K562 (cell line): ENCODE data around the gene MAB21L4. TPM values are rescaled to one million over a fixed set of nuclear protein-coding genes. Genes with fewer than 3 reads are reported as not detected.
A peak's percentile ranks its signal among the peaks of the same experiment; 100 is the strongest.

Experiments
- ATAC-seq: fragments of 200-7000 bp; cut with Tn5 transposase; 3 replicates; pipeline ENCODE4 v1.9.1; 2020; ENCODE audit warnings: moderate library complexity
- BruUV-seq: library from RNA; stranded (reverse); fragments of 400-500 nt; replicated peaks from 2 replicates; lab custom pipeline; 2021; lab: Mats Ljungman, UMichigan
- CTCF ChIA-PET: fragments of 300-600 bp; formaldehyde crosslinking; extraction: SDS; loops from one replicate; lab custom pipeline; 2021; ENCODE audit warnings: low intra/inter-chr PET ratio; lab: Yijun Ruan, JAX
- POLR2A ChIA-PET: fragments of 300-600, 350-650 bp; sonication (Branson Sonifier 250); formaldehyde crosslinking; extraction: SDS; loops from one replicate; lab custom pipeline; 2021; ENCODE audit warnings: antibody characterized with exemption, inconsistent platforms; lab: Yijun Ruan, JAX
- DNase-seq, 4 experiments: peaks; one replicate each; pipeline versions ENCODE4 v3.0.0 to v3.0.0-alpha.2; 2011 to 2018; ENCODE audit warnings: low spot score in 3 of 4, mixed read lengths in 3 of 4; ENCODE audit errors: extremely low read depth in 1 of 4
- FAIRE-seq: peaks from 2 replicates; lab custom pipeline; 2011; peaks lifted over from hg19 to GRCh38; lab: Jason Lieb, UNC
- H2AFZ ChIP-seq: 2 replicates; pipeline ENCODE4 v1.6.0; 2011; ENCODE audit warnings: low read depth, low read length, control low read depth, inconsistent platforms
- H3K27ac ChIP-seq: fragments of 200-600 bp; 3 replicates; pipeline ENCODE4 v1.8.0; 2011; ENCODE audit warnings: low read depth, mild to moderate bottlenecking, control low read depth, inconsistent platforms, low read length, moderate library complexity, mixed read lengths; ENCODE audit errors: extremely low read depth
- H3K27me3 ChIP-seq, 2 experiments: fragments of 300-600 bp in 1 of 2; 2 replicates in 1 of 2; 3 replicates in 1 of 2; pipeline versions ENCODE4 v1.6.0 to v1.8.0; 2011; ENCODE audit warnings: inconsistent platforms in 2 of 2, low read length in 2 of 2, mild to moderate bottlenecking in 1 of 2, mixed read lengths in 1 of 2, moderate library complexity in 1 of 2; ENCODE audit not compliant: control insufficient read depth in 2 of 2, insufficient read depth in 2 of 2
- H3K36me3 ChIP-seq: fragments of 300-600 bp; 3 replicates; pipeline ENCODE4 v1.8.0; 2011; ENCODE audit warnings: mild to moderate bottlenecking, low read length, inconsistent platforms; ENCODE audit not compliant: control insufficient read depth, insufficient read depth
- H3K4me1 ChIP-seq, 2 experiments: fragments of 200-600 bp in 1 of 2; replicated peaks in 1 of 2; 2 replicates in 1 of 2; 3 replicates in 1 of 2; pipeline versions ENCODE4 v1.5.1 to v1.8.0; 2011; ENCODE audit warnings: inconsistent platforms in 2 of 2, low read length in 2 of 2, mild to moderate bottlenecking in 1 of 2, mixed read lengths in 1 of 2, moderate library complexity in 1 of 2; ENCODE audit not compliant: control insufficient read depth in 2 of 2, insufficient read depth in 2 of 2
- H3K4me2 ChIP-seq: 2 replicates; pipeline ENCODE4 v1.6.1; 2011; ENCODE audit warnings: low read length, control low read depth, inconsistent platforms, mixed read lengths; ENCODE audit not compliant: insufficient read depth
- H3K4me3 ChIP-seq: fragments of 200-600 bp; sonication (generic), shearing (Covaris generic); 2 replicates; pipeline ENCODE4 v1.5.1; 2016; ENCODE audit warnings: control low read depth, inconsistent platforms
- H3K79me2 ChIP-seq: fragments of 200-600 bp; 3 replicates; pipeline ENCODE4 v1.8.0; 2011; ENCODE audit warnings: low read length, inconsistent platforms; ENCODE audit not compliant: control insufficient read depth, insufficient read depth
- H3K9ac ChIP-seq, 2 experiments: 2 replicates each; pipeline versions ENCODE4 v1.6.0 to v1.6.1; 2011; ENCODE audit warnings: low read depth in 2 of 2, low read length in 2 of 2, control low read depth in 1 of 2, inconsistent platforms in 1 of 2, mild to moderate bottlenecking in 1 of 2, mixed read lengths in 1 of 2; ENCODE audit not compliant: insufficient read depth in 1 of 2
- H3K9me1 ChIP-seq: one replicate; pipeline ENCODE4 v1.6.0; 2011; ENCODE audit warnings: inconsistent platforms, mild to moderate bottlenecking, low read length, moderate library complexity; ENCODE audit not compliant: control insufficient read depth, insufficient read depth
- H3K9me3 ChIP-seq: replicated peaks from 2 replicates; pipeline ENCODE4 v1.5.1; 2011; ENCODE audit warnings: low read depth, low read length, inconsistent platforms; ENCODE audit not compliant: control insufficient read depth, insufficient read depth
- H4K20me1 ChIP-seq: replicated peaks from 2 replicates; pipeline ENCODE4 v1.6.1; 2011; ENCODE audit warnings: low read length, inconsistent platforms, mixed read lengths; ENCODE audit not compliant: control insufficient read depth, insufficient read depth
- ARNT ChIP-seq, 2 experiments: fragments of 450-650 bp; IDR thresholded peaks; 2 replicates each; pipeline ENCODE4 v1.6.1; 2016; ENCODE audit warnings: mild to moderate bottlenecking in 1 of 2
- CBFA2T2 ChIP-seq: fragments of 450-650 bp; conservative IDR thresholded peaks from 2 replicates; pipeline ENCODE4 v1.6.1; 2017; ENCODE audit warnings: mild to moderate bottlenecking
- FOSL1 ChIP-seq: fragments of 200-800 bp; sonication (Bioruptor generic); conservative IDR thresholded peaks from 2 replicates; pipeline ENCODE4 v1.6.1; 2016; ENCODE audit warnings: missing genetic modification characterization, missing compliant biosample characterization
- FOXJ2 ChIP-seq: fragments of 200-800 bp; sonication (Bioruptor generic); IDR thresholded peaks from 2 replicates; pipeline ENCODE4 v1.6.1; 2016; ENCODE audit warnings: missing genetic modification characterization, missing compliant biosample characterization
- FOXK1 ChIP-seq: sonication (generic); formaldehyde crosslinking; IDR thresholded peaks from 2 replicates; pipeline ENCODE4 v1.8.0; 2022; ENCODE audit warnings: missing genetic modification reagents, mild to moderate bottlenecking, borderline replicate concordance
- KLF13 ChIP-seq: fragments of 450-650 bp; IDR thresholded peaks from 2 replicates; pipeline ENCODE4 v1.6.1; 2016; ENCODE audit warnings: missing genetic modification characterization, low read depth, mild to moderate bottlenecking, missing compliant biosample characterization, moderate library complexity, borderline replicate concordance
- MEF2A ChIP-seq: IDR thresholded peaks from 2 replicates; pipeline ENCODE4 v1.6.1; 2011; ENCODE audit warnings: low read depth, mild to moderate bottlenecking, low read length, moderate library complexity; ENCODE audit not compliant: control insufficient read depth
- MTA2 ChIP-seq: fragments of 450-650 bp; IDR thresholded peaks from 2 replicates; pipeline ENCODE4 v1.6.1; 2016; ENCODE audit warnings: low read depth
- NCOA6 ChIP-seq: fragments of 450-650 bp; IDR thresholded peaks from 2 replicates; pipeline ENCODE4 v1.6.1; 2017; ENCODE audit warnings: mild to moderate bottlenecking
- POLR2B ChIP-seq: fragments of 450-650 bp; IDR thresholded peaks from 2 replicates; pipeline ENCODE4 v1.6.1; 2018; ENCODE audit warnings: low read depth; ENCODE audit not compliant: partially characterized antibody
- POLR2G ChIP-seq: fragments of 200-400 bp; formaldehyde crosslinking; IDR thresholded peaks from 2 replicates; pipeline ENCODE4 v1.6.1; 2017; ENCODE audit warnings: low read depth, mild to moderate bottlenecking, antibody characterized with exemption, low read length, moderate library complexity
- PTBP1 ChIP-seq: fragments of 200-400 bp; formaldehyde crosslinking; IDR thresholded peaks from 2 replicates; pipeline ENCODE4 v1.6.1; 2017; ENCODE audit warnings: low read depth, low read length
- PURB ChIP-seq: sonication (generic); formaldehyde crosslinking; IDR thresholded peaks from 2 replicates; pipeline ENCODE4 v1.9.0; 2021; ENCODE audit warnings: low read depth, mild to moderate bottlenecking, missing genetic modification reagents
- RFX1 ChIP-seq: fragments of 450-650 bp; IDR thresholded peaks from 2 replicates; pipeline ENCODE4 v1.6.1; 2016; ENCODE audit warnings: mild to moderate bottlenecking, moderate library complexity
- WGBS: fragments of 100-300 bp; shearing (Covaris generic); methylation state at CpG from one replicate; pipeline ENCODE4 v1.1.6; 2016; ENCODE audit warnings: low coverage, mixed read lengths; ENCODE audit not compliant: insufficient coverage; ENCODE audit errors: missing lambda C conversion rate; 5-methylcytosine and 5-hydroxymethylcytosine counted together
- in situ Hi-C: fragments of 300-500 bp; cut with MboI; formaldehyde crosslinking; loops from 4 replicates; pipeline ENCODE4 v1.15.0; 2018; ENCODE audit warnings: inconsistent platforms, mixed read lengths
- intact Hi-C: fragments of 100-400 bp; cut with micrococcal nuclease; formaldehyde crosslinking; loops from 2 replicates; pipeline ENCODE4 v1.14.2; 2022
- polyA plus RNA-seq, 8 experiments: library from polyadenylated mRNA; depleted of rRNA in 4 of 8; stranded (reverse) in 5 of 8; unstranded in 3 of 8; fragments of >200 nt; fragmentation: Nextera tagmentation in 2 of 8; fragmentation: Illumina TruSeq in 1 of 8; extraction: Ambion mirVana in 2 of 8; extraction: Trizol in 1 of 8; gene quantifications; 2 replicates each; pipeline versions ENCODE4 v1.2.1 to v1.2.3, GENCODE V29; 2011 to 2014; ENCODE audit warnings: inconsistent platforms in 1 of 8, missing spikeins in 1 of 8
- total RNA-seq, 7 experiments: library from RNA; depleted of rRNA in 6 of 7; stranded (reverse); fragments of >200 nt in 6 of 7; fragmentation: Illumina TruSeq in 2 of 7; extraction: Trizol in 2 of 7; gene quantifications; 2 replicates each; pipeline versions ENCODE4 v1.2.1 to v1.2.3, GENCODE V29; 2011 to 2021; ENCODE audit warnings: low replicate concordance in 1 of 7
- TF ChIP-seq, protein P1 (sequence below): fragments of 450-650 bp; formaldehyde crosslinking; IDR thresholded peaks from 2 replicates; pipeline ENCODE4 v1.4.0; 2020; ENCODE audit warnings: mild to moderate bottlenecking

Gene MAB21L4
- total and polyA plus RNA-seq, 9 of the 15 experiments (the other 6 are each of a cell fraction or from before 2014, with no cell fraction given) = 0.03 TPM; not detected in 8

DNA sequence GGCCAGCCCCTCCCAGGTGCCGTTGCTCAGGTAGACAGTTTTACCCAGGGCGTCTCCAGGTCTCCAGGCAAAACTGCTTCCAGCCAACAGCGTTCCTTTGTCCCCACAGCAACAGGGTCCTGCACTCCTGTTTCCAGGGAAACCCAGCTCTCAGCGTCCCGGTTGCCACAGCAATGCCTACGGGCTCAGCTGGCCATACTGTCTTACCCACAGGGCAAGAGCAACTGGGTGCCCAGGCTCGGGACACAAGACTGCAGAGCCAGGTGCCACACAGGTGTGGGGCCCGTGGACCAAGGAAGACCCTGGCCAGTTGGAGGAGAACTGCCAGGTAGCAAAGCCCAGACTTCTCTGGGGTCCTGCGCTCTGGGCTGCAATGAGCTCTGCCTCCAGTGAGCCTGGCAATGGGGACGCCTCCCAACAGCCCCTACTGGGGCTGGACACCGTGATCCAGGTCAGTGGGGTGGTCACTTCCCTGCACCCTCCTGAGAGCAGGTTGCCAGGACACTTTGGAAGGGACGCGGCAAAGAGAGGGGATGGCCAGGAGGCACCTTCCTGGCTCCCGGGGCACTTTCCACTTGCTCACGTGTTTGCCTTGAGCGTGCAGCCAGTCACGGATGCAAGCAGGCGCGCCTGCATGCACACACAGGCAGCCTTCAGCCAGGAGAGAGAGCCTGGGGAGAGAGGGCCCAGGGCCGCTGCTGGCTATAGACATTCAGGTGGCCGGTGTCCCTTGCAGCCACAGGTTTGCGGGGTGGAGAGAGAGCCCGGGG lies 10.4 kb upstream of the MAB21L4 start, which contains the start of gene CROCC2:
CROCC2 (plus strand) TSS at position 196 of the 770 bp plus-strand sequence; CDS start at position 374, 178 bp downstream.
- intact Hi-C loops (no loop called here), in situ Hi-C loops (no loop called here)
- Histone ChIP-seq H3K27me3 (peaks cover 0 to 34% of the 10 kb centered on the region in 2 experiments; a peak in 2 of 5 replicates), H3K9me1 (no peaks in the 10 kb centered on the region), H4K20me1 (no peaks in the 10 kb centered on the region), H3K4me2 (no peak within 1 kb of the TSS), H3K36me3 (no peaks in the 10 kb centered on the region), H3K4me1 (0 out of 5 replicates have a peak, but pooled peaks cover 0 to 6% of the 10 kb centered on the region in 2 experiments), H3K9me3 (no peaks in the 10 kb centered on the region), H2AFZ (no peak within 1 kb of the TSS), H3K27ac (no peak within 1 kb of the TSS), H3K4me3 (no peak within 1 kb of the TSS), H3K79me2 (no peaks in the 10 kb centered on the region), H3K9ac (no peak within 1 kb of the TSS)
- no peak for FAIRE-seq
- no TSS peak for BruUV-seq
- DNase-seq = no peak
- under 1% methylated on average over 17 of the region's 23 CpGs for WGBS
- ATAC-seq = no peak
- CTCF ChIA-PET = no interaction called here
- TF ChIP-seq MEF2A (no peak), RFX1 (peak; percentile 34; the same call in 1 of the 2 replicates)
- POLR2A ChIA-PET = no interaction called here

DNA sequence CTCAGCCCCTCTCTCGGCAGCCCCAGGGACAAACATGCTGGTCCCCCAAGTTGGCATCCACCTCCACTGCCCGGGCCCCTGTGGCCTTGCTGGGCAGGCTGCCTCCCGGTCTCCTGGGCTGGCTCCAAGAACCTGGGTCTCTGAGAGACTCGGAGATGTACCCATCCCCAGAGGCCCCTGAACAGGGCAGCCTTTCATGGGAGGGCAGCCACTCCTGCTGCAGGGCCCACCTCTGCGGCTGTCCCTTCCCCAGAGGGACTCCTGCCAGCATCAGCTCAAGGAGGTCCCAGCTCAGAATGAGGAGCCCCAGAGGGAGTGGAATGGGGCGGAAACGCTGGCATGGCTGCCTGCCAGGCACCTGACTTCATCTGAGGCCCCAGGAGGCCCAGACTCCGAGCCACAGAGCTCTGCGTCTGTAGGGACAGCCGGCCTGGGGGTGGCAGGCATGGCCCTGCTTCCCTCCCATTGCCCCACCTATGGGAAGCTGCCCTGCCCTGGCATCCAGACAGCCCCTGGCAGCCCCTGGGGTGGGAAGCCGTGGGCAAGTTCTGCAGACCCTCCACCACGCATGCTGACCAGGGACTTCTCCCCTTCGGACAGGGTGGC lies 9.3 kb upstream of the MAB21L4 start:
- POLR2A ChIA-PET = no interaction called here
- CTCF ChIA-PET = no interaction called here
- no peak overlapping the region for H3K27ac ChIP-seq
- TF ChIP-seq POLR2B (no peak), MTA2 (no peak), FOSL1 (tag) (no peak), FOXJ2 (tag) (no peak), NCOA6 (no peak), CBFA2T2 (no peak), FOXK1 (no peak), KLF13 (tag) (no peak), POLR2G (no peak), PURB (CRISPR knock-in tag) (no peak), PTBP1 (no peak), ARNT (IDR thresholded peaks at IDR 0.05) (no peak)
- TF ChIP-seq, protein P1, sequence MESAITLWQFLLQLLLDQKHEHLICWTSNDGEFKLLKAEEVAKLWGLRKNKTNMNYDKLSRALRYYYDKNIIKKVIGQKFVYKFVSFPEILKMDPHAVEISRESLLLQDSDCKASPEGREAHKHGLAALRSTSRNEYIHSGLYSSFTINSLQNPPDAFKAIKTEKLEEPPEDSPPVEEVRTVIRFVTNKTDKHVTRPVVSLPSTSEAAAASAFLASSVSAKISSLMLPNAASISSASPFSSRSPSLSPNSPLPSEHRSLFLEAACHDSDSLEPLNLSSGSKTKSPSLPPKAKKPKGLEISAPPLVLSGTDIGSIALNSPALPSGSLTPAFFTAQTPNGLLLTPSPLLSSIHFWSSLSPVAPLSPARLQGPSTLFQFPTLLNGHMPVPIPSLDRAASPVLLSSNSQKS (CRISPR knock-in tag) = no peak

More for the DNA sequence above, 9.3 kb upstream of the MAB21L4 start:
- no peaks in the 10 kb centered on the region for H3K9me1 ChIP-seq
- WGBS = 4% methylated on average over 4 of the region's 13 CpGs
- no peak overlapping the region for H2AFZ ChIP-seq
- intact Hi-C loops = no loop called here
- no peaks in the 10 kb centered on the region for H3K9me3 ChIP-seq
- H3K4me3 ChIP-seq = no peak overlapping the region
- ATAC-seq (no peak), DNase-seq (no peak), FAIRE-seq (no peak)
- H4K20me1 ChIP-seq = no peaks in the 10 kb centered on the region
- H3K79me2 ChIP-seq = no peaks in the 10 kb centered on the region
- no TSS peak for BruUV-seq
- in situ Hi-C loops = no loop called here
- no peak overlapping the region for H3K4me2 ChIP-seq
- 0 out of 5 replicates have a peak, but pooled peaks cover 0 to 6% of the 10 kb centered on the region in 2 experiments for H3K4me1 ChIP-seq
- peaks cover 0 to 41% of the 10 kb centered on the region in 2 experiments; a peak in 2 of 5 replicates for H3K27me3 ChIP-seq
- no peaks in the 10 kb centered on the region for H3K36me3 ChIP-seq
- H3K9ac ChIP-seq = no peak overlapping the region
